Keratinocyte (primary cell): ENCODE data around the gene ECI1. TPM values are rescaled to one million over a fixed set of nuclear protein-coding genes. Genes with fewer than 3 reads are reported as not detected.

Experiments used
- DNase-seq: peaks from one replicate; pipeline ENCODE4 v3.0.0-alpha.2; 2011; ENCODE audit warnings: low read depth, missing footprints, low spot score
- FAIRE-seq: peaks from 2 replicates; lab custom pipeline; 2011; peaks lifted over from hg19 to GRCh38; lab: Jason Lieb, UNC
- H2AFZ ChIP-seq: 2 replicates; pipeline ENCODE4 v1.6.0; 2012; ENCODE audit warnings: low read length, control low read depth, inconsistent platforms; ENCODE audit not compliant: control insufficient read depth
- H3K27ac ChIP-seq: 2 replicates; pipeline ENCODE4 v1.5.1; 2011; ENCODE audit warnings: low read length; ENCODE audit not compliant: control insufficient read depth, insufficient read depth
- H3K27me3 ChIP-seq: 3 replicates; pipeline ENCODE4 v1.6.0; 2011; ENCODE audit warnings: low read length; ENCODE audit not compliant: control insufficient read depth, insufficient read depth; ENCODE audit errors: extremely low read depth
- H3K36me3 ChIP-seq, 2 experiments: 2 replicates in 1 of 2; 3 replicates in 1 of 2; pipeline ENCODE4 v1.5.1; 2011; ENCODE audit warnings: low read length in 2 of 2, mild to moderate bottlenecking in 1 of 2; ENCODE audit not compliant: control insufficient read depth in 2 of 2, insufficient read depth in 2 of 2; ENCODE audit errors: extremely low read depth in 1 of 2
- H3K4me1 ChIP-seq: 3 replicates; pipeline ENCODE4 v1.5.1; 2011; ENCODE audit warnings: low read length; ENCODE audit not compliant: control insufficient read depth, insufficient read depth; ENCODE audit errors: extremely low read depth
- H3K4me2 ChIP-seq: 3 replicates; pipeline ENCODE4 v1.6.0; 2011; ENCODE audit warnings: low read depth, low read length; ENCODE audit not compliant: control insufficient read depth, insufficient read depth; ENCODE audit errors: extremely low read depth
- H3K4me3 ChIP-seq, 3 experiments: fragments of 200-600 bp in 1 of 3; sonication (generic) in 1 of 3; 2 replicates in 2 of 3; 3 replicates in 1 of 3; pipeline ENCODE4 v1.5.1; 2011 to 2016; ENCODE audit warnings: low read length in 3 of 3, mild to moderate bottlenecking in 3 of 3, control low read depth in 2 of 3, inconsistent platforms in 1 of 3, low read depth in 1 of 3, mixed read lengths in 1 of 3, mixed run types in 1 of 3, moderate library complexity in 1 of 3; ENCODE audit not compliant: control insufficient read depth in 2 of 3, insufficient read depth in 2 of 3; ENCODE audit errors: extremely low read depth in 1 of 3
- H3K79me2 ChIP-seq: 2 replicates; pipeline ENCODE4 v1.6.0; 2012; ENCODE audit warnings: low read length; ENCODE audit not compliant: control insufficient read depth, insufficient read depth
- H3K9ac ChIP-seq: 3 replicates; pipeline ENCODE4 v1.6.0; 2011; ENCODE audit warnings: low read length; ENCODE audit not compliant: control insufficient read depth, insufficient read depth; ENCODE audit errors: extremely low read depth
- H3K9me1 ChIP-seq: 3 replicates; pipeline ENCODE4 v1.6.0; 2011; ENCODE audit warnings: low read length; ENCODE audit not compliant: control insufficient read depth, insufficient read depth; ENCODE audit errors: extremely low read depth
- H3K9me3 ChIP-seq: 2 replicates; pipeline ENCODE4 v1.5.1; 2012; ENCODE audit warnings: low read depth, low read length; ENCODE audit not compliant: control insufficient read depth
- H4K20me1 ChIP-seq: 3 replicates; pipeline ENCODE4 v1.6.0; 2011; ENCODE audit warnings: low read length; ENCODE audit not compliant: control insufficient read depth, insufficient read depth; ENCODE audit errors: extremely low read depth
- CTCF ChIP-seq, 3 experiments: IDR thresholded peaks in 1 of 3; conservative IDR thresholded peaks in 1 of 3; optimal IDR thresholded peaks in 1 of 3; 2 replicates in 2 of 3; 3 replicates in 1 of 3; pipeline versions ENCODE3 to v1.5.1; 2011; ENCODE audit warnings: low read length in 3 of 3, mild to moderate bottlenecking in 3 of 3, moderate library complexity in 2 of 3, control low read depth in 1 of 3, inconsistent platforms in 1 of 3; ENCODE audit not compliant: insufficient read depth in 2 of 3; ENCODE audit errors: extremely low read depth in 1 of 3
- EZH2 ChIP-seq: IDR thresholded peaks from one replicate; pipeline ENCODE4 v1.6.1; 2012; ENCODE audit warnings: inconsistent platforms, mild to moderate bottlenecking, low read length, moderate library complexity
- dilution Hi-C: fragments of 300-500 bp; cut with MboI; formaldehyde crosslinking; loops from one replicate; pipeline ENCODE4 v1.7.0; 2020; ENCODE audit warnings: low sequenced_read_pairs; ENCODE audit not compliant: extremely low pct_ligation_motif_present
- polyA plus RNA-seq, 5 experiments: library from polyadenylated mRNA; depleted of rRNA in 3 of 5; stranded (reverse) in 3 of 5; stranded (forward) in 1 of 5; unstranded in 1 of 5; fragments of >200 nt; gene quantifications; 1 replicate in 1 of 5; 2 replicates in 3 of 5; 3 replicates in 1 of 5; pipeline versions ENCODE4 v1.2.1 to v1.2.3, GENCODE V29; 2011 to 2012; ENCODE audit warnings: missing spikeins in 2 of 5, low read depth in 1 of 5, low replicate concordance in 1 of 5

Gene ECI1
- polyA plus RNA-seq, 1 donor (not counting 4 experiments of a cell fraction or from before 2014, with no cell fraction given): 19.7 TPM

GRCh38 chr16:2273931-2274330 is 22.5 kb upstream of the ECI1 start:
- peaks cover 7% of the 10 kb centered on the region for H3K79me2 ChIP-seq
- dilution Hi-C loops: no loop called here
- no peak for DNase-seq
- peaks cover 0 to 1% of the 10 kb centered on the region in 2 experiments for H3K36me3 ChIP-seq
- no peaks in the 10 kb centered on the region for H3K9me3 ChIP-seq
- H3K9ac ChIP-seq: no peak overlapping the region
- no peak overlapping the region for H3K4me3 ChIP-seq
- H3K4me1 ChIP-seq: peaks cover 9% of the 10 kb centered on the region
- no peak overlapping the region for H3K27ac ChIP-seq
- H3K9me1 ChIP-seq: no peaks in the 10 kb centered on the region
- no peak for TF ChIP-seq CTCF (optimal IDR thresholded peaks at IDR 0.05 in 1 of 3, IDR thresholded peaks at IDR 0.05 in 1 of 3, conservative IDR thresholded peaks at IDR 0.05 in 1 of 3; ENCODE audit: extremely low read depth in 1 of 3, insufficient read depth in 2 of 3, low read length in 3 of 3)
- no peak for TF ChIP-seq EZH2
- no peak overlapping the region for H3K4me2 ChIP-seq
- no peaks in the 10 kb centered on the region for H3K27me3 ChIP-seq
- peaks cover 2% of the 10 kb centered on the region for H4K20me1 ChIP-seq
- H2AFZ ChIP-seq: no peak overlapping the region
- FAIRE-seq: no peak

GRCh38 chr16:2273484-2273883 is 22.1 kb upstream of the ECI1 start:
- no peak overlapping the region for H3K4me2 ChIP-seq
- H3K4me3 ChIP-seq: no peak overlapping the region
- H3K9me3 ChIP-seq: no peaks in the 10 kb centered on the region
- H3K4me1 ChIP-seq: peaks cover 9% of the 10 kb centered on the region
- peaks cover 7% of the 10 kb centered on the region for H3K79me2 ChIP-seq
- FAIRE-seq (no peak), DNase-seq (no peak)
- H3K27me3 ChIP-seq: no peaks in the 10 kb centered on the region
- TF ChIP-seq CTCF (optimal IDR thresholded peaks at IDR 0.05 in 1 of 3, IDR thresholded peaks at IDR 0.05 in 1 of 3, conservative IDR thresholded peaks at IDR 0.05 in 1 of 3; ENCODE audit: extremely low read depth in 1 of 3, insufficient read depth in 2 of 3, low read length in 3 of 3): no peak
- TF ChIP-seq EZH2: no peak
- no peak overlapping the region for H3K27ac ChIP-seq
- peaks cover 0 to 1% of the 10 kb centered on the region in 2 experiments for H3K36me3 ChIP-seq
- no peak overlapping the region for H2AFZ ChIP-seq
- dilution Hi-C loops: no loop called here
- no peak overlapping the region for H3K9ac ChIP-seq
- peaks cover 2% of the 10 kb centered on the region for H4K20me1 ChIP-seq
- H3K9me1 ChIP-seq: no peaks in the 10 kb centered on the region
